Hepatocyte (in vitro differentiated cells): ENCODE data around the gene HECTD4. TPM values are rescaled to one million over a fixed set of nuclear protein-coding genes. Genes with fewer than 3 reads are reported as not detected.

Experiments
- DNase-seq: peaks from one replicate; pipeline ENCODE4 v3.0.0-alpha.2; 2016; ENCODE audit warnings: low spot score
- H2AFZ ChIP-seq: fragments of 200-600 bp; sonication (generic); 2 replicates; pipeline ENCODE4 v1.6.0; 2016; ENCODE audit warnings: antibody characterized with exemption, mild to moderate bottlenecking
- H3K27ac ChIP-seq: fragments of 200-600 bp; sonication (generic); 2 replicates; pipeline ENCODE4 v1.5.1; 2016; ENCODE audit warnings: mild to moderate bottlenecking
- H3K27me3 ChIP-seq: fragments of 200-600 bp; sonication (generic); 2 replicates; pipeline ENCODE4 v1.6.1; 2016
- H3K36me3 ChIP-seq: fragments of 200-600 bp; sonication (generic); replicated peaks from 2 replicates; pipeline ENCODE4 v1.5.1; 2016; ENCODE audit warnings: low read depth; ENCODE audit not compliant: insufficient read depth
- H3K4me1 ChIP-seq: fragments of 200-600 bp; sonication (generic); 2 replicates; pipeline ENCODE4 v1.5.1; 2016; ENCODE audit warnings: mild to moderate bottlenecking, moderate library complexity; ENCODE audit not compliant: insufficient read depth
- H3K4me2 ChIP-seq: fragments of 200-600 bp; sonication (generic); 2 replicates; pipeline ENCODE4 v1.6.0; 2016
- H3K4me3 ChIP-seq: fragments of 200-600 bp; sonication (generic); 2 replicates; pipeline ENCODE4 v1.5.1; 2016; ENCODE audit warnings: mild to moderate bottlenecking
- H3K79me2 ChIP-seq: fragments of 200-600 bp; sonication (generic); 2 replicates; pipeline ENCODE4 v1.6.0; 2017; ENCODE audit warnings: mild to moderate bottlenecking
- H3K9me2 ChIP-seq: fragments of 200-600 bp; sonication (generic); replicated peaks from 2 replicates; pipeline ENCODE4 v1.6.0; 2017; ENCODE audit warnings: mild to moderate bottlenecking; ENCODE audit not compliant: insufficient read depth
- H3K9me3 ChIP-seq: fragments of 200-600 bp; sonication (generic); 2 replicates; pipeline ENCODE4 v1.5.1; 2016; ENCODE audit warnings: low read depth, mild to moderate bottlenecking
- H4K20me1 ChIP-seq: fragments of 200-600 bp; sonication (generic); 2 replicates; pipeline ENCODE4 v1.6.0; 2016; ENCODE audit warnings: mild to moderate bottlenecking; ENCODE audit not compliant: insufficient read depth, poor library complexity, severe bottlenecking
- CTCF ChIP-seq: fragments of 200-600 bp; sonication (generic); IDR thresholded peaks from 2 replicates; pipeline ENCODE4 v1.5.1; 2016; ENCODE audit warnings: antibody characterized with exemption, mild to moderate bottlenecking; ENCODE audit not compliant: poor library complexity
- EZH2 ChIP-seq: fragments of 200-600 bp; sonication (generic); IDR thresholded peaks from 2 replicates; pipeline ENCODE4 v1.6.1; 2016; ENCODE audit warnings: antibody characterized with exemption, mild to moderate bottlenecking, borderline replicate concordance
- EZH2phosphoT487 ChIP-seq: fragments of 200-600 bp; sonication (generic); IDR thresholded peaks from one replicate; pipeline ENCODE4 v1.6.1; 2018; ENCODE audit warnings: antibody characterized with exemption, mild to moderate bottlenecking, low read depth, moderate library complexity; ENCODE audit not compliant: unreplicated experiment, severe bottlenecking
- WGBS: methylation state at CpG from one replicate; pipeline ENCODE4 v1.1.6; 2016; ENCODE audit warnings: low lambda C conversion rate; ENCODE audit errors: missing lambda C conversion rate; 5-methylcytosine and 5-hydroxymethylcytosine counted together
- polyA plus RNA-seq: library from polyadenylated mRNA; unstranded; fragments of >200 nt; fragmentation: Nextera tagmentation; extraction: Ambion mirVana; gene quantifications from 2 replicates; pipeline ENCODE4 v1.2.1, GENCODE V29; 2016
- total RNA-seq: library from RNA; depleted of rRNA; stranded (reverse); fragments of >200 nt; gene quantifications from 2 replicates; pipeline ENCODE4 v1.2.3, GENCODE V29; 2014

Gene HECTD4
- total and polyA plus RNA-seq, 2 experiments from 2014 or later, result 22.7 to 27.1 TPM

- no peaks in the 10 kb centered on the region for H3K27me3 ChIP-seq
- no peaks in the 10 kb centered on the region for H4K20me1 ChIP-seq
- no peak overlapping the region for H3K4me3 ChIP-seq
- H3K9me3 ChIP-seq, result no peaks in the 10 kb centered on the region
- no peaks in the 10 kb centered on the region for H3K36me3 ChIP-seq
- no peak for TF ChIP-seq EZH2phosphoT487
- TF ChIP-seq CTCF, result no peak
- no peak for TF ChIP-seq EZH2
- WGBS, result 85% methylated on average over 11 of the region's 11 CpGs
- H3K27ac ChIP-seq, result no peak overlapping the region
- no peak for DNase-seq
- H2AFZ ChIP-seq, result no peak overlapping the region
- no peaks in the 10 kb centered on the region for H3K79me2 ChIP-seq
- H3K4me1 ChIP-seq, result no peaks in the 10 kb centered on the region
- no peak overlapping the region for H3K4me2 ChIP-seq
- no peaks in the 10 kb centered on the region for H3K9me2 ChIP-seq
Observed at GRCh38 chr12:112219195-112219594, 163.0 kb downstream of the HECTD4 start.

- H3K27ac ChIP-seq, result no peak overlapping the region
- no peaks in the 10 kb centered on the region for H3K9me3 ChIP-seq
- no peaks in the 10 kb centered on the region for H3K27me3 ChIP-seq
- 94% methylated on average over 3 of the region's 3 CpGs for WGBS
- no peaks in the 10 kb centered on the region for H3K9me2 ChIP-seq
- H4K20me1 ChIP-seq, result no peaks in the 10 kb centered on the region
- no peaks in the 10 kb centered on the region for H3K79me2 ChIP-seq
- H3K36me3 ChIP-seq, result no peaks in the 10 kb centered on the region
- H2AFZ ChIP-seq, result no peak overlapping the region
- DNase-seq, result no peak
- no peak for TF ChIP-seq CTCF
- TF ChIP-seq EZH2phosphoT487, result no peak
- no peak for TF ChIP-seq EZH2
- H3K4me1 ChIP-seq, result no peaks in the 10 kb centered on the region
- H3K4me3 ChIP-seq, result no peak overlapping the region
- H3K4me2 ChIP-seq, result no peak overlapping the region
Observed at GRCh38 chr12:112218150-112218549, 164.1 kb downstream of the HECTD4 start.

- no peaks in the 10 kb centered on the region for H3K27me3 ChIP-seq
- no peaks in the 10 kb centered on the region for H3K79me2 ChIP-seq
- no peaks in the 10 kb centered on the region for H3K4me1 ChIP-seq
- H3K9me2 ChIP-seq, result no peaks in the 10 kb centered on the region
- no peaks in the 10 kb centered on the region for H3K9me3 ChIP-seq
- H3K4me2 ChIP-seq, result no peak overlapping the region
- H3K36me3 ChIP-seq, result no peaks in the 10 kb centered on the region
- no peak overlapping the region for H3K27ac ChIP-seq
- H2AFZ ChIP-seq, result no peak overlapping the region
- no peak overlapping the region for H3K4me3 ChIP-seq
- no peak for DNase-seq
- no peaks in the 10 kb centered on the region for H4K20me1 ChIP-seq
- TF ChIP-seq EZH2phosphoT487 (no peak), CTCF (no peak)
Observed at GRCh38 chr12:112217647-112218046, 164.6 kb downstream of the HECTD4 start.

GRCh38 chr12:112216223-112216622 lies 166.0 kb downstream of the HECTD4 start:
- Histone ChIP-seq H4K20me1 (no peaks in the 10 kb centered on the region), H3K79me2 (no peaks in the 10 kb centered on the region), H3K27ac (no peak overlapping the region), H3K27me3 (no peaks in the 10 kb centered on the region), H3K4me2 (no peak overlapping the region), H3K36me3 (no peaks in the 10 kb centered on the region), H2AFZ (no peak overlapping the region), H3K9me2 (no peaks in the 10 kb centered on the region), H3K4me1 (no peaks in the 10 kb centered on the region), H3K9me3 (no peaks in the 10 kb centered on the region), H3K4me3 (no peak overlapping the region)
- no peak for DNase-seq
- TF ChIP-seq EZH2, result no peak
- TF ChIP-seq EZH2phosphoT487, result no peak
- TF ChIP-seq CTCF, result no peak
- 97% methylated on average over 7 of the region's 7 CpGs for WGBS
